DOHH2 (cell line): ENCODE data around the gene RAB31.

Source experiments
- H3F3A ChIP-seq: fragments of 200-600 bp; sonication (generic), shearing (Covaris generic); 2 replicates; pipeline ENCODE4 v1.6.0; 2016; ENCODE audit warnings: antibody characterized with exemption, mild to moderate bottlenecking; ENCODE audit not compliant: control insufficient read depth, insufficient read depth
- H3K27ac ChIP-seq: fragments of 200-600 bp; sonication (generic); 2 replicates; pipeline ENCODE4 v1.5.1; 2014; ENCODE audit warnings: low read depth, mild to moderate bottlenecking, low read length, moderate library complexity
- H3K27me3 ChIP-seq: fragments of 200-600 bp; sonication (generic); 2 replicates; pipeline ENCODE4 v1.6.1; 2014; ENCODE audit warnings: mild to moderate bottlenecking, low read length, mixed read lengths; ENCODE audit not compliant: control insufficient read depth
- H3K36me3 ChIP-seq: fragments of 200-600 bp; sonication (generic); 2 replicates; pipeline ENCODE4 v1.6.1; 2014; ENCODE audit warnings: mild to moderate bottlenecking, low read length, moderate library complexity, mixed read lengths; ENCODE audit not compliant: control insufficient read depth
- H3K4me1 ChIP-seq: fragments of 200-600 bp; sonication (generic); 2 replicates; pipeline ENCODE4 v1.6.1; 2014; ENCODE audit warnings: mild to moderate bottlenecking, low read length, mixed read lengths; ENCODE audit not compliant: control insufficient read depth
- H3K4me2 ChIP-seq: fragments of 200-600 bp; sonication (generic); 2 replicates; pipeline ENCODE4 v1.6.0; 2014; ENCODE audit warnings: mild to moderate bottlenecking, low read length, moderate library complexity
- H3K4me3 ChIP-seq: fragments of 200-600 bp; sonication (generic); 2 replicates; pipeline ENCODE4 v1.5.1; 2014; ENCODE audit warnings: mild to moderate bottlenecking, low read length, mixed read lengths
- H3K79me2 ChIP-seq: fragments of 200-600 bp; sonication (generic); 2 replicates; pipeline ENCODE4 v1.6.1; 2014; ENCODE audit warnings: mild to moderate bottlenecking, low read length, mixed read lengths; ENCODE audit not compliant: control insufficient read depth
- H3K9me2 ChIP-seq: fragments of 200-600 bp; sonication (generic); replicated peaks from 2 replicates; pipeline ENCODE4 v1.6.1; 2014; ENCODE audit warnings: mild to moderate bottlenecking, low read length, mixed read lengths; ENCODE audit not compliant: control insufficient read depth
- H3K9me3 ChIP-seq: fragments of 200-600 bp; sonication (generic); 2 replicates; pipeline ENCODE4 v1.6.1; 2014; ENCODE audit warnings: antibody characterized with exemption, low read length, mixed read lengths; ENCODE audit not compliant: control insufficient read depth, insufficient read depth
- H4K20me1 ChIP-seq: fragments of 200-600 bp; sonication (generic); 2 replicates; pipeline ENCODE4 v1.6.0; 2014; ENCODE audit warnings: low read depth, mild to moderate bottlenecking, antibody characterized with exemption, low read length, moderate library complexity; ENCODE audit not compliant: control insufficient read depth, insufficient read depth
- EZH2phosphoT487 ChIP-seq: fragments of 200-600 bp; sonication (generic); IDR thresholded peaks from 2 replicates; pipeline ENCODE4 v1.6.1; 2017; ENCODE audit warnings: borderline replicate concordance, mild to moderate bottlenecking, antibody characterized with exemption, low read length, moderate library complexity, mixed read lengths
- TF ChIP-seq, protein P1 (sequence below): fragments of 200-600 bp; sonication (generic); IDR thresholded peaks from one replicate; pipeline ENCODE4 v1.5.1; 2014; ENCODE audit warnings: antibody characterized with exemption, mild to moderate bottlenecking, low read depth, low read length; ENCODE audit not compliant: poor library complexity, severe bottlenecking

RAB31 gene

DNA sequence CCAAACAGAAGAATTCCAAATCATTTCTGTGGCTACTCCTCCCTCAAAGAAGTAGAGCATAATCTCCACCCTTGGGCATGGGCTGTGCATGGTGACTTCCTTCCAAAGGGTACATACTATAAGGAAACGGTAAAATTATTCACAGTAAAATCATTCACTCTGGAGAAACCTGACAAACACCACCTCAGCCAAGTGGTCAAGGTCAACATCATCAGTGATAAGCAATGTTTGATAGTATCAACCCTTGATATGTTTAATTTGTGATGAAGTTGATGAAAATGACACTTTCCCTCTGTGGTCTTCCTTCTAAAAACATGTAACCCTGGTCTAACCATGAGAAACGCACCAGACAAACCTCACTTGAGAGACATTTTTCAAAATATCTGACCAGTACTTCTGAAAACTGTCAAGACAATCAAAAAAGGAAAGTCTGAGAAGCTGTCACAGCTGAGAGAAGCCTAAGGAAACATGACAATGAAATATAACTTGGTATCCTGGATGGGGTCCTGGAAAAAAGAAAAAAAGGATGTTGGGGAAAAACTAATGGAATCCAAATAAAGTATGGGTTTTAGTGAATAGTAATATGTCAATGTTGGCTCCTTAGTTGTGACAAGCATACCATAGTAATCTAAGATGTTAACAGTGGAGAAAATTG lies 168.2 kb downstream of the RAB31 start:
- no peak overlapping the region for H3K27ac ChIP-seq
- H3K9me3 ChIP-seq, result no peaks in the 10 kb centered on the region
- no peaks in the 10 kb centered on the region for H3K79me2 ChIP-seq
- no peaks in the 10 kb centered on the region for H4K20me1 ChIP-seq
- H3K36me3 ChIP-seq, result no peaks in the 10 kb centered on the region
- H3K4me2 ChIP-seq, result no peak overlapping the region
- H3K4me1 ChIP-seq, result no peaks in the 10 kb centered on the region
- no peak overlapping the region for H3K4me3 ChIP-seq
- no peaks in the 10 kb centered on the region for H3K9me2 ChIP-seq
- no peak for TF ChIP-seq EZH2phosphoT487
- H3F3A ChIP-seq, result no peaks in the 10 kb centered on the region
- no peaks in the 10 kb centered on the region for H3K27me3 ChIP-seq

DNA sequence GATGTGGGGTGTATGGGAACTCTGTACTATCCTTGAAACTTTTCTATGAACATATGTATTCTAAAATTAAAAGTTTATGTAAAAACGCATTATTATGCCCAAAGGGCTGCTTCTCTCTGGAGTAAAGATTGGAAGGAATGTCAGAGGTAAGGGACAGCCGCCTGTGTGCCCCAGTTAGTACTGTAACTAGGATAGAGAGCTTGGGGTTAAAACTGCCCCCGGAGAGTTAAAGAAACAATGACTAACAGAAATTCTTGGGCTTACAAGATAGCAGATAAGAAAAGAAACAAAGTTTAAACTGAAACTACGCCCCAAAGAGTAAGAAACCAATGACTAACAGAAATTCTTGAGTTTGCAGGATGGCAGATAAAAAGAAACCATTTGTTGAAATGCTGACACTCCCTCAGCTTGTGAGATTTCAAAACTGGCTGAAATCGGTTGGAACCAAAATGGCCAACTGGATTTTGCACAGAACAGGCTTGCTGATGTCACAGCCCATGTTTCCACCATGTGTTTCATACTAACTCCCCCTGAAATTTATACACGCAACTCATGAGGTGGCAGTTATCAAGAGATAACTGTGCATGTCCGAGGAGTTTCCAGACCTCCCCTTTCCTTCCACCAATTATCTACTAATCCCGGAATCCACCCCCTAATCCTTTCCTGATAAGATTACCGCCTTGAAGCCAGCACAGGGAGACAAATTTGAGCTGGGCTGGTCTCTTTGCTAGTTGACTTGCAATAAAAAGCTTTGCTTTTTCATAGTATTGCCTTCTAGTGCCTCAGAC lies 169.0 kb downstream of the RAB31 start:
- Histone ChIP-seq H3K4me2 (no peak overlapping the region), H4K20me1 (no peaks in the 10 kb centered on the region)

DNA sequence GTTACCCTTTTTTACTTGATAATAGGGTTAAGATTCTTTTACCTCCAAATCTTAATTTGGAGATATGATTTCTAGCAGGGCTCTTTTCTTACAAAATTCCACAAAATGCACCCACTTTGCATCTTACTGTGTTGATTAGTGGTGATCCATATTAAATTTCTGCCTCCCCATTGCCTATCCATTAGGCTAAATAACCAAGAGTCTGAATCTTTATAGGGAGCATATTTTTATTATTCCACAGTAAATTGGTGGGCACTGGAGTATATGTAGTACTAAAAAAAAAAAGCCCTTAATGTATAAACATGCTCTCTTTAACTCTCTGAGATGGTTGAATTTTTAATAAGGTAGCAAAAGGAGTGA lies 169.5 kb downstream of the RAB31 start:
- Histone ChIP-seq H3K27me3 (no peaks in the 10 kb centered on the region), H3K4me3 (no peak overlapping the region), H4K20me1 (no peaks in the 10 kb centered on the region), H3K36me3 (no peaks in the 10 kb centered on the region), H3K4me2 (no peak overlapping the region), H3K79me2 (no peaks in the 10 kb centered on the region), H3F3A (no peaks in the 10 kb centered on the region), H3K27ac (no peak overlapping the region), H3K9me2 (no peaks in the 10 kb centered on the region), H3K9me3 (no peaks in the 10 kb centered on the region), H3K4me1 (no peaks in the 10 kb centered on the region)
- TF ChIP-seq, protein P1, sequence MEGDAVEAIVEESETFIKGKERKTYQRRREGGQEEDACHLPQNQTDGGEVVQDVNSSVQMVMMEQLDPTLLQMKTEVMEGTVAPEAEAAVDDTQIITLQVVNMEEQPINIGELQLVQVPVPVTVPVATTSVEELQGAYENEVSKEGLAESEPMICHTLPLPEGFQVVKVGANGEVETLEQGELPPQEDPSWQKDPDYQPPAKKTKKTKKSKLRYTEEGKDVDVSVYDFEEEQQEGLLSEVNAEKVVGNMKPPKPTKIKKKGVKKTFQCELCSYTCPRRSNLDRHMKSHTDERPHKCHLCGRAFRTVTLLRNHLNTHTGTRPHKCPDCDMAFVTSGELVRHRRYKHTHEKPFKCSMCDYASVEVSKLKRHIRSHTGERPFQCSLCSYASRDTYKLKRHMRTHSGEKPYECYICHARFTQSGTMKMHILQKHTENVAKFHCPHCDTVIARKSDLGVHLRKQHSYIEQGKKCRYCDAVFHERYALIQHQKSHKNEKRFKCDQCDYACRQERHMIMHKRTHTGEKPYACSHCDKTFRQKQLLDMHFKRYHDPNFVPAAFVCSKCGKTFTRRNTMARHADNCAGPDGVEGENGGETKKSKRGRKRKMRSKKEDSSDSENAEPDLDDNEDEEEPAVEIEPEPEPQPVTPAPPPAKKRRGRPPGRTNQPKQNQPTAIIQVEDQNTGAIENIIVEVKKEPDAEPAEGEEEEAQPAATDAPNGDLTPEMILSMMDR, result no peak
- TF ChIP-seq EZH2phosphoT487, result no peak

More for the DNA sequence above, 169.0 kb downstream of the RAB31 start:
- H3K79me2 ChIP-seq, result no peaks in the 10 kb centered on the region
- no peaks in the 10 kb centered on the region for H3K9me3 ChIP-seq
- H3F3A ChIP-seq, result no peaks in the 10 kb centered on the region
- no peaks in the 10 kb centered on the region for H3K27me3 ChIP-seq
- H3K27ac ChIP-seq, result no peak overlapping the region
- no peak for TF ChIP-seq EZH2phosphoT487
- TF ChIP-seq, protein P1, result no peak
- H3K4me3 ChIP-seq, result no peak overlapping the region
- H3K36me3 ChIP-seq, result no peaks in the 10 kb centered on the region
- H3K4me1 ChIP-seq, result no peaks in the 10 kb centered on the region
- H3K9me2 ChIP-seq, result no peaks in the 10 kb centered on the region

DNA sequence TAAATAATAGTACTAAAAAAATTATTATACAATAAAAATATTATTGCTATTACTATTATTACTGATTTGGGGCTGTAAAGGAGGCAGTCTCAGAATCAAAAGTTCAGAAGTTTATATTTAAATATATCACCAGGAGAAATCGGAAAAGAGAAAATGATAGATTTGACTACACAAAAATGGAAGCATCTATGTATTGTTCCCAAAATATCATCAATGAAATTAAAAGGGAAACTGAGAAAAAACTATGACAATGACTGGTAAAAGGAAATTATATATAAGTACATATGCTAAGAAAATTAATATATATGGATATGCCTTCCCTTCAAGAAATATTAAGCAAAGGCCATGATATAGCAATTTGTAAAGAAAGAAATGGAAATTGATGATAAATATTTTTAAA lies 170.0 kb downstream of the RAB31 start:
- H3K36me3 ChIP-seq, result no peaks in the 10 kb centered on the region
- H3K4me1 ChIP-seq, result no peaks in the 10 kb centered on the region
- TF ChIP-seq EZH2phosphoT487, result no peak
- TF ChIP-seq, protein P1, result no peak
- no peaks in the 10 kb centered on the region for H3K79me2 ChIP-seq
- H3F3A ChIP-seq, result no peaks in the 10 kb centered on the region
- H3K9me3 ChIP-seq, result no peaks in the 10 kb centered on the region
- H4K20me1 ChIP-seq, result no peaks in the 10 kb centered on the region
- H3K9me2 ChIP-seq, result no peaks in the 10 kb centered on the region
- H3K4me2 ChIP-seq, result no peak overlapping the region
- no peaks in the 10 kb centered on the region for H3K27me3 ChIP-seq
- no peak overlapping the region for H3K4me3 ChIP-seq
- no peak overlapping the region for H3K27ac ChIP-seq
